HepG2 (cell line): ENCODE data around the gene SLC4A11. TPM values are rescaled to one million over a fixed set of nuclear protein-coding genes. Genes with fewer than 3 reads are reported as not detected.

Experiments used
- ARNT ChIP-seq: fragments of 450-650 bp; IDR thresholded peaks from 2 replicates; pipeline ENCODE4 v1.6.1; 2017
- ETV6 ChIP-seq: sonication (generic); formaldehyde crosslinking; conservative IDR thresholded peaks from 2 replicates; pipeline ENCODE4 v1.4.0; 2020; ENCODE audit warnings: missing genetic modification reagents
- HES4 ChIP-seq: sonication (generic); formaldehyde crosslinking; IDR thresholded peaks from 2 replicates; pipeline ENCODE4 v1.9.0; 2021; ENCODE audit warnings: mild to moderate bottlenecking, missing genetic modification reagents, borderline replicate concordance
- IKZF1 ChIP-seq: fragments of 450-650 bp; IDR thresholded peaks from 2 replicates; pipeline ENCODE4 v1.7.1; 2016
- KLF6 ChIP-seq: IDR thresholded peaks from 2 replicates; pipeline ENCODE4 v1.8.0; 2016; ENCODE audit warnings: missing biosample characterization, missing genetic modification reagents
- NR2F6 ChIP-seq, 2 experiments: IDR thresholded peaks; 2 replicates each; pipeline ENCODE4 v1.6.1; 2016; ENCODE audit warnings: antibody characterized with exemption in 1 of 2, mild to moderate bottlenecking in 1 of 2
- POLR2A ChIP-seq, 2 experiments: IDR thresholded peaks; 2 replicates each; pipeline ENCODE4 v1.6.1; 2011; ENCODE audit warnings: low read depth in 2 of 2, low read length in 2 of 2, mild to moderate bottlenecking in 1 of 2, moderate library complexity in 1 of 2; ENCODE audit not compliant: insufficient read depth in 1 of 2
- REL ChIP-seq: sonication (generic); formaldehyde crosslinking; conservative IDR thresholded peaks from 2 replicates; pipeline ENCODE4 v1.8.0; 2022; ENCODE audit warnings: mild to moderate bottlenecking, missing genetic modification reagents, moderate library complexity
- RFX1 ChIP-seq: fragments of 450-650 bp; IDR thresholded peaks from 2 replicates; pipeline ENCODE4 v1.6.1; 2017
- SATB2 ChIP-seq: sonication (generic); formaldehyde crosslinking; IDR thresholded peaks from 2 replicates; pipeline ENCODE4 v1.5.0; 2020; ENCODE audit warnings: missing genetic modification reagents
- SP140L ChIP-seq: sonication (generic); formaldehyde crosslinking; IDR thresholded peaks from 2 replicates; pipeline ENCODE4 v1.4.0; 2020; ENCODE audit warnings: missing genetic modification reagents, borderline replicate concordance
- ZNF468 ChIP-seq: sonication (generic); formaldehyde crosslinking; IDR thresholded peaks from 2 replicates; pipeline ENCODE4 v1.8.0; 2022; ENCODE audit warnings: mild to moderate bottlenecking, moderate library complexity, missing genetic modification reagents
- ZNF501 ChIP-seq: sonication (generic); formaldehyde crosslinking; IDR thresholded peaks from 2 replicates; pipeline ENCODE4 v1.5.1; 2020; ENCODE audit warnings: mild to moderate bottlenecking, moderate library complexity, missing genetic modification reagents
- ZNF567 ChIP-seq: sonication (generic); formaldehyde crosslinking; IDR thresholded peaks from 2 replicates; pipeline ENCODE4 v1.8.1; 2023; ENCODE audit warnings: mild to moderate bottlenecking, missing genetic modification reagents, borderline replicate concordance
- ZNF724P ChIP-seq: sonication (generic); formaldehyde crosslinking; IDR thresholded peaks from 2 replicates; pipeline ENCODE4 v1.8.0; 2022; ENCODE audit warnings: missing genetic modification reagents, borderline replicate concordance
- ZSCAN29 ChIP-seq: sonication (generic); formaldehyde crosslinking; conservative IDR thresholded peaks from 2 replicates; pipeline ENCODE4 v1.4.0; 2020; ENCODE audit warnings: mild to moderate bottlenecking, missing genetic modification reagents
- polyA plus RNA-seq, 8 experiments: library from polyadenylated mRNA; depleted of rRNA in 3 of 8; stranded (reverse) in 7 of 8; unstranded in 1 of 8; fragments of >200 nt; fragmentation: Illumina TruSeq in 4 of 8; extraction: Trizol in 4 of 8; gene quantifications; 2 replicates each; pipeline versions ENCODE4 v1.2.1 to v1.2.3, GENCODE V29; 2011 to 2016; ENCODE audit warnings: low read depth in 4 of 8, missing spikeins in 1 of 8, mixed read lengths in 1 of 8; ENCODE audit not compliant: insufficient read depth in 1 of 8
- total RNA-seq, 5 experiments: library from RNA; depleted of rRNA; stranded (reverse); fragments of >200 nt; fragmentation: Illumina TruSeq; extraction: Trizol; gene quantifications; 2 replicates each; pipeline ENCODE4 v1.2.3, GENCODE V29; 2016; ENCODE audit warnings: low read depth in 1 of 5
- TF ChIP-seq, protein P1 (sequence below): IDR thresholded peaks from 2 replicates; pipeline ENCODE4 v1.6.1; 2012; ENCODE audit warnings: low read depth, low read length, improper control_type of control experiment
- TF ChIP-seq, protein P2 (sequence below): sonication (generic); formaldehyde crosslinking; IDR thresholded peaks from 2 replicates; pipeline ENCODE4 v1.4.0; 2020; ENCODE audit warnings: missing genetic modification reagents
- TF ChIP-seq, protein P3 (sequence below): sonication (generic); formaldehyde crosslinking; conservative IDR thresholded peaks from 2 replicates; pipeline ENCODE4 v1.8.0; 2022; ENCODE audit warnings: missing genetic modification reagents
- TF ChIP-seq, protein P4 (sequence below): IDR thresholded peaks from 2 replicates; pipeline ENCODE4 v1.6.1; 2016; ENCODE audit warnings: missing compliant biosample characterization, missing genetic modification reagents, borderline replicate concordance
- TF ChIP-seq, protein P5 (sequence below): sonication (generic); formaldehyde crosslinking; conservative IDR thresholded peaks from 2 replicates; pipeline ENCODE4 v1.5.0; 2020; ENCODE audit warnings: missing genetic modification reagents

Gene SLC4A11
- total and polyA plus RNA-seq, 2 of the 13 experiments (the other 11 are each of a cell fraction or from before 2014, with no cell fraction given), result 3.9 to 27.0 TPM

DNA sequence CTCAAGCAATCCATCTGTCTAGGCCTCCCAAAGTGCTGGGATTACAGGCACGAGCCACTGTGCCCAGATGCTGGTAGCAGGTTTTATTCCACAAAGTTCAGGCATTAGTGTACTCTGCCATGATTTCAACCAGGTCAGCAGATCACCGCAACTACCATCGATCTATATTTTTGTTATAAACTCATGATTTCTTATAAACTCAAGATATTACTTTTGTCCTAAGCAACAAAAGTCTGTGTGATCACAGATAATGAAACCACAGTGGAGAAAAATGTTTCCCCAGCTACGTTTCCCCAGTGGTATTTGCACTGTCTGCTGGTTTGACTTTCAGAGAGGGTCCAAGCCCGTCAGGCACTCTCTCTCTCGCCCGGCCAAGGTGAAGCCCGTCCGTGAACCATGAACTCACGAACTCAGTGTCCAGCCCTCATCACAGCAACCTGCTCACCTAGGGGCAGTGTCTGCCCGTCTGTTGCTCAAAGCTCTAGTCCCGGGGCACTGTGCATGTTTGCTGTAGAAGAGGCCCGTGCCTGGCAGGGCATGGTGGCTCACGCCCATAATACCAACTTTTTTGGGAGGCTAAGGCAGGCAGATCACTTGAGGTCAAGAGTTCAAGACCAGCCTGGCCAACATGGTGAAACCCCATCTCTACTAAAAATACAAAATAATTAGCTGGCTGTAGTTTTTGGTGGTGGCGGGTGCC is 7.0 kb downstream of the SLC4A11 start (continued):
- TF ChIP-seq, protein P1, sequence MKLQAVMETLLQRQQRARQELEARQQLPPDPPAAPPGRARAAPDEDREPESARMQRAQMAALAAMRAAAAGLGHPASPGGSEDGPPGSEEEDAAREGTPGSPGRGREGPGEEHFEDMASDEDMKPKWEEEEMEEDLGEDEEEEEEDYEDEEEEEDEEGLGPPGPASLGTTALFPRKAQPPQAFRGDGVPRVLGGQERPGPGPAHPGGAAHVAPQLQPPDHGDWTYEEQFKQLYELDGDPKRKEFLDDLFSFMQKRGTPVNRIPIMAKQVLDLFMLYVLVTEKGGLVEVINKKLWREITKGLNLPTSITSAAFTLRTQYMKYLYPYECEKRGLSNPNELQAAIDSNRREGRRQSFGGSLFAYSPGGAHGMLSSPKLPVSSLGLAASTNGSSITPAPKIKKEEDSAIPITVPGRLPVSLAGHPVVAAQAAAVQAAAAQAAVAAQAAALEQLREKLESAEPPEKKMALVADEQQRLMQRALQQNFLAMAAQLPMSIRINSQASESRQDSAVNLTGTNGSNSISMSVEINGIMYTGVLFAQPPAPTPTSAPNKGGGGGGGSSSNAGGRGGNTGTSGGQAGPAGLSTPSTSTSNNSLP, result peak; percentile 22; the same call in 1 of the 2 replicates
- TF ChIP-seq ZNF567 (CRISPR knock-in tag) (no peak), ZNF724P (CRISPR knock-in tag) (no peak), REL (CRISPR knock-in tag) (no peak), NR2F6 (IDR thresholded peaks at IDR 0.05) (peak; percentile 60; the same call in 1 of the 2 replicates), NR2F6 (CRISPR knock-in tag; IDR thresholded peaks at IDR 0.05) (peak; percentile 89), ETV6 (no peak), HES4 (CRISPR knock-in tag) (no peak), RFX1 (no peak), SP140L (CRISPR knock-in tag) (no peak; the same call in 1 of the 2 replicates), ARNT (no peak), ZSCAN29 (CRISPR knock-in tag) (peak; percentile 69; the same call in 1 of the 2 replicates), POLR2A (IDR thresholded peaks at IDR 0.05; ENCODE audit: insufficient read depth in 1 of 2, low read depth in 2 of 2, low read length in 2 of 2) (no peak), KLF6 (no peak), IKZF1 (no peak), ZNF468 (CRISPR knock-in tag) (no peak), ZNF501 (CRISPR knock-in tag) (peak; percentile 50; the same call in 1 of the 2 replicates), SATB2 (CRISPR knock-in tag) (no peak)
- TF ChIP-seq, protein P2, sequence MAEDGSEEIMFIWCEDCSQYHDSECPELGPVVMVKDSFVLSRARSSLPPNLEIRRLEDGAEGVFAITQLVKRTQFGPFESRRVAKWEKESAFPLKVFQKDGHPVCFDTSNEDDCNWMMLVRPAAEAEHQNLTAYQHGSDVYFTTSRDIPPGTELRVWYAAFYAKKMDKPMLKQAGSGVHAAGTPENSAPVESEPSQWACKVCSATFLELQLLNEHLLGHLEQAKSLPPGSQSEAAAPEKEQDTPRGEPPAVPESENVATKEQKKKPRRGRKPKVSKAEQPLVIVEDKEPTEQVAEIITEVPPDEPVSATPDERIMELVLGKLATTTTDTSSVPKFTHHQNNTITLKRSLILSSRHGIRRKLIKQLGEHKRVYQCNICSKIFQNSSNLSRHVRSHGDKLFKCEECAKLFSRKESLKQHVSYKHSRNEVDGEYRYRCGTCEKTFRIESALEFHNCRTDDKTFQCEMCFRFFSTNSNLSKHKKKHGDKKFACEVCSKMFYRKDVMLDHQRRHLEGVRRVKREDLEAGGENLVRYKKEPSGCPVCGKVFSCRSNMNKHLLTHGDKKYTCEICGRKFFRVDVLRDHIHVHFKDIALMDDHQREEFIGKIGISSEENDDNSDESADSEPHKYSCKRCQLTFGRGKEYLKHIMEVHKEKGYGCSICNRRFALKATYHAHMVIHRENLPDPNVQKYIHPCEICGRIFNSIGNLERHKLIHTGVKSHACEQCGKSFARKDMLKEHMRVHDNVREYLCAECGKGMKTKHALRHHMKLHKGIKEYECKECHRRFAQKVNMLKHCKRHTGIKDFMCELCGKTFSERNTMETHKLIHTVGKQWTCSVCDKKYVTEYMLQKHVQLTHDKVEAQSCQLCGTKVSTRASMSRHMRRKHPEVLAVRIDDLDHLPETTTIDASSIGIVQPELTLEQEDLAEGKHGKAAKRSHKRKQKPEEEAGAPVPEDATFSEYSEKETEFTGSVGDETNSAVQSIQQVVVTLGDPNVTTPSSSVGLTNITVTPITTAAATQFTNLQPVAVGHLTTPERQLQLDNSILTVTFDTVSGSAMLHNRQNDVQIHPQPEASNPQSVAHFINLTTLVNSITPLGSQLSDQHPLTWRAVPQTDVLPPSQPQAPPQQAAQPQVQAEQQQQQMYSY (CRISPR knock-in tag), result peak; percentile 44; the same call in 1 of the 2 replicates
- TF ChIP-seq, protein P3, sequence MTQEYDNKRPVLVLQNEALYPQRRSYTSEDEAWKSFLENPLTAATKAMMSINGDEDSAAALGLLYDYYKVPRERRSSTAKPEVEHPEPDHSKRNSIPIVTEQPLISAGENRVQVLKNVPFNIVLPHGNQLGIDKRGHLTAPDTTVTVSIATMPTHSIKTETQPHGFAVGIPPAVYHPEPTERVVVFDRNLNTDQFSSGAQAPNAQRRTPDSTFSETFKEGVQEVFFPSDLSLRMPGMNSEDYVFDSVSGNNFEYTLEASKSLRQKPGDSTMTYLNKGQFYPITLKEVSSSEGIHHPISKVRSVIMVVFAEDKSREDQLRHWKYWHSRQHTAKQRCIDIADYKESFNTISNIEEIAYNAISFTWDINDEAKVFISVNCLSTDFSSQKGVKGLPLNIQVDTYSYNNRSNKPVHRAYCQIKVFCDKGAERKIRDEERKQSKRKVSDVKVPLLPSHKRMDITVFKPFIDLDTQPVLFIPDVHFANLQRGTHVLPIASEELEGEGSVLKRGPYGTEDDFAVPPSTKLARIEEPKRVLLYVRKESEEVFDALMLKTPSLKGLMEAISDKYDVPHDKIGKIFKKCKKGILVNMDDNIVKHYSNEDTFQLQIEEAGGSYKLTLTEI, result no peak
- TF ChIP-seq, protein P4, sequence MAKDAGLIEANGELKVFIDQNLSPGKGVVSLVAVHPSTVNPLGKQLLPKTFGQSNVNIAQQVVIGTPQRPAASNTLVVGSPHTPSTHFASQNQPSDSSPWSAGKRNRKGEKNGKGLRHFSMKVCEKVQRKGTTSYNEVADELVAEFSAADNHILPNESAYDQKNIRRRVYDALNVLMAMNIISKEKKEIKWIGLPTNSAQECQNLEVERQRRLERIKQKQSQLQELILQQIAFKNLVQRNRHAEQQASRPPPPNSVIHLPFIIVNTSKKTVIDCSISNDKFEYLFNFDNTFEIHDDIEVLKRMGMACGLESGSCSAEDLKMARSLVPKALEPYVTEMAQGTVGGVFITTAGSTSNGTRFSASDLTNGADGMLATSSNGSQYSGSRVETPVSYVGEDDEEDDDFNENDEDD (CRISPR knock-in tag), result 0 out of 2 replicates have a peak, but pooled peaks have one; percentile 45
- TF ChIP-seq, protein P5, sequence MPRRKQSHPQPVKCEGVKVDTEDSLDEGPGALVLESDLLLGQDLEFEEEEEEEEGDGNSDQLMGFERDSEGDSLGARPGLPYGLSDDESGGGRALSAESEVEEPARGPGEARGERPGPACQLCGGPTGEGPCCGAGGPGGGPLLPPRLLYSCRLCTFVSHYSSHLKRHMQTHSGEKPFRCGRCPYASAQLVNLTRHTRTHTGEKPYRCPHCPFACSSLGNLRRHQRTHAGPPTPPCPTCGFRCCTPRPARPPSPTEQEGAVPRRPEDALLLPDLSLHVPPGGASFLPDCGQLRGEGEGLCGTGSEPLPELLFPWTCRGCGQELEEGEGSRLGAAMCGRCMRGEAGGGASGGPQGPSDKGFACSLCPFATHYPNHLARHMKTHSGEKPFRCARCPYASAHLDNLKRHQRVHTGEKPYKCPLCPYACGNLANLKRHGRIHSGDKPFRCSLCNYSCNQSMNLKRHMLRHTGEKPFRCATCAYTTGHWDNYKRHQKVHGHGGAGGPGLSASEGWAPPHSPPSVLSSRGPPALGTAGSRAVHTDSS (CRISPR knock-in tag), result no peak
